Stimulated activated CD4-positive, alpha-beta T cell treated with anti-CD3 and anti-CD28 coated beads, Interleukin-12 subunit alpha, Interleukin-12 subunit beta, amount 100 ng/mL, for 48 hours (primary cell): Measurements from ENCODE around the gene BCOR.

Experiments
- DNase-seq, 3 donors: peaks; one replicate each; pipeline ENCODE4 v3.0.0-alpha.2; 2020; ENCODE audit warnings: low read depth in 2 of 3, low spot score in 1 of 3

Gene BCOR

GRCh38 chrX:40099055-40099958, 1.5 kb upstream of the BCOR start:
- no peak for DNase-seq

GRCh38 chrX:40098264-40099054, 701 bp upstream of the BCOR start:
- DNase-seq: no peak

- DNase-seq: no peak
These were observed 636 bp downstream of the BCOR start for GRCh38 chrX:40097141-40097503.

- DNase-seq: no peak
These were observed 1.2 kb downstream of the BCOR start for GRCh38 chrX:40096395-40097091.

GRCh38 chrX:40095583-40096394, 2.0 kb downstream of the BCOR start:
- DNase-seq: no peak

- DNase-seq: no peak
These were observed 2.7 kb downstream of the BCOR start for GRCh38 chrX:40094900-40095582.

GRCh38 chrX:40094041-40094899, 3.5 kb downstream of the BCOR start:
- no peak for DNase-seq

GRCh38 chrX:40093586-40093985, 4.2 kb downstream of the BCOR start:
- DNase-seq: no peak

- no peak for DNase-seq
These were observed 4.8 kb downstream of the BCOR start for GRCh38 chrX:40092808-40093435.

GRCh38 chrX:40091691-40092421, 5.9 kb downstream of the BCOR start:
- no peak for DNase-seq

- no peak for DNase-seq
These were observed 6.8 kb downstream of the BCOR start for GRCh38 chrX:40090961-40091360.

GRCh38 chrX:40090050-40090804, 7.5 kb downstream of the BCOR start:
- DNase-seq: no peak

- no peak for DNase-seq
These were observed 8.8 kb downstream of the BCOR start for GRCh38 chrX:40088803-40089540.

GRCh38 chrX:40088299-40088625, 9.5 kb downstream of the BCOR start:
- DNase-seq: no peak

GRCh38 chrX:40087425-40088298, 10.1 kb downstream of the BCOR start:
- no peak for DNase-seq
